Measurements from ENCODE around the gene MACO1. TPM values are rescaled to one million over a fixed set of nuclear protein-coding genes. Genes with fewer than 3 reads are reported as not detected.

MACO1 gene
- total and polyA plus RNA-seq, 4 donors = 7.9 to 20.7 (median 13.6) TPM

DNA sequence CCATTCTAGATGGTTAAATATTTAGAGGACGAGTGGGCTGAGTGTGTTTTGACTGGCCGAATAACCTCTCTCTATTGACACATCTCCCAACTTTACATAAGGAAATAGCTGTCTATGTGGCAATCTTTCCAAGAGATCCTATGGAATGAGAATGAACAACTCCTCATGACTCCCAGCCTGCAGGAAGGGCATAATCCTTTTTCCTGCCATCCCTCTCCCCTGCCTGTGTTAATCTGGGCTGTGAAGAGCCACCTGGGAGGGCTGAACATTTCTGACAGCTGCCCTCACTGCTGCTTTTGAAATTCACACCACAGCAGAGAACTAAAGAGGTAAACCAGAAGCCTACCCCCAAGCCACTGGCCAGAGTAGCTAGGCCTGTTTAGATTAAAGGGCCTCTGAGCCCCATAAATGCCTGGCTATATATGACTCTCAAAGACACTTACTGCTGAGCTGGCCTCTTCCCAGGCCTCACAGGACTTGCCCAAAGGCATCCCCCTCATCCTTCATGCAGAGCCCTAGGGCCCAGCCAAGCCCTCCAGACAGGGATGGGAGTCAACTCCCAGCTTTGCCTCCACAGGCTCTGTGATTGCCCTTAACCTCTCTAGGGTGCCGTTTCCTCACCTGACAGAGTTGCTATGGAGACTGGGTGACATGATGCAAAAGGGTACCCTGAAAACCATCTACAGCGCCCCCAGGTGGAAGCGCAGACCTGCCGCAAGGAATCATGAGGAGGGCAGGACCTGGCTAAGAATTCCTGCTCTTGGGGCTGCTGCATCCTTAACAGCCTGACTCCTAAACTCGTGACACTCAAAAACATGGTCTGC, 70.8 kb downstream of the MACO1 start:
- DNase-seq (peak in 2 of 3 donors; percentile 44 to 68), ATAC-seq (ENCODE audit: insufficient read depth, low FRiP score) (no peak)
- H3K4me3 ChIP-seq = no peak overlapping the region
- TF ChIP-seq, protein P1, sequence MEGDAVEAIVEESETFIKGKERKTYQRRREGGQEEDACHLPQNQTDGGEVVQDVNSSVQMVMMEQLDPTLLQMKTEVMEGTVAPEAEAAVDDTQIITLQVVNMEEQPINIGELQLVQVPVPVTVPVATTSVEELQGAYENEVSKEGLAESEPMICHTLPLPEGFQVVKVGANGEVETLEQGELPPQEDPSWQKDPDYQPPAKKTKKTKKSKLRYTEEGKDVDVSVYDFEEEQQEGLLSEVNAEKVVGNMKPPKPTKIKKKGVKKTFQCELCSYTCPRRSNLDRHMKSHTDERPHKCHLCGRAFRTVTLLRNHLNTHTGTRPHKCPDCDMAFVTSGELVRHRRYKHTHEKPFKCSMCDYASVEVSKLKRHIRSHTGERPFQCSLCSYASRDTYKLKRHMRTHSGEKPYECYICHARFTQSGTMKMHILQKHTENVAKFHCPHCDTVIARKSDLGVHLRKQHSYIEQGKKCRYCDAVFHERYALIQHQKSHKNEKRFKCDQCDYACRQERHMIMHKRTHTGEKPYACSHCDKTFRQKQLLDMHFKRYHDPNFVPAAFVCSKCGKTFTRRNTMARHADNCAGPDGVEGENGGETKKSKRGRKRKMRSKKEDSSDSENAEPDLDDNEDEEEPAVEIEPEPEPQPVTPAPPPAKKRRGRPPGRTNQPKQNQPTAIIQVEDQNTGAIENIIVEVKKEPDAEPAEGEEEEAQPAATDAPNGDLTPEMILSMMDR (IDR thresholded peaks at IDR 0.05; ENCODE audit: control extremely low read depth, extremely low read depth) = no peak
- H3K4me1 ChIP-seq (ENCODE audit: control insufficient read depth in 5 of 5, insufficient read depth in 5 of 5, low read length in 5 of 5) = peaks cover 1 to 21% (median 13%) of the 10 kb centered on the region in 5 donors
- no peak overlapping the region for H3K27ac ChIP-seq (ENCODE audit: low read depth in 1 of 2, low read length in 1 of 2)
- H3K9me3 ChIP-seq (ENCODE audit: control insufficient read depth in 4 of 4, insufficient read depth in 3 of 4, low read length in 3 of 4) = no peaks in the 10 kb centered on the region
- H3K27me3 ChIP-seq (ENCODE audit: control insufficient read depth in 3 of 3, insufficient read depth in 3 of 3, low read length in 2 of 3) = no peaks in the 10 kb centered on the region
- H3K9ac ChIP-seq (ENCODE audit: insufficient read depth in 1 of 2, low read length in 2 of 2) = no peak overlapping the region
- 76 to 80% methylated on average over 7 of the region's 7 CpGs for WGBS, 2 donors
- peaks cover 10 to 15% (median 13%) of the 10 kb centered on the region in 4 donors for H3K36me3 ChIP-seq (ENCODE audit: control insufficient read depth in 4 of 4, insufficient read depth in 4 of 4, low read length in 4 of 4)

DNA sequence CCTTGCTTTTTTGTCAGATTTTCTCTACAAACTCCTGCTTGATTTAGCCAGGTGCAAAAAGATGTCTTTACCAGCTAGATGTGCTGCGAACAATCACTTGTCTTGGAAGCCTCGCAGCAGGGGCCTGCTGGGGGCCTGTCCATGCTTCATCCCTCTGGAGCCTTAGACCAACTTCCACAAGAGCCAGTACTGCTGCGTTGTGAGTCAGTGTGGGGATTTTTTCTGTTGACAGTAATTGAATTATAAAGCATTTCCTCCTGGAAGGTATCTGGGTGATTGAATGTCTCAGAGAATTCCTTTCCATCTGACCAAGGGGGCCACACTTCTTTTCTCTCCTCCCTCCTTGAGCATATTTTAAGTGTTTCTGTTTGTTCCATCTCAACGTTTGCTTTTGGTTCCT, 72.3 kb downstream of the MACO1 start:
- WGBS, 2 donors = 66 to 76% methylated on average over 4 of the region's 4 CpGs
- no peaks in the 10 kb centered on the region for H3K9me3 ChIP-seq (ENCODE audit: control insufficient read depth in 4 of 4, insufficient read depth in 3 of 4, low read length in 3 of 4)
- no peak overlapping the region for H3K27ac ChIP-seq (ENCODE audit: low read depth in 1 of 2, low read length in 1 of 2)
- H3K36me3 ChIP-seq (ENCODE audit: control insufficient read depth in 4 of 4, insufficient read depth in 4 of 4, low read length in 4 of 4) = peaks cover 0 to 6% (median 5%) of the 10 kb centered on the region in 4 donors
- ATAC-seq (ENCODE audit: insufficient read depth, low FRiP score) = no peak
- TF ChIP-seq, protein P1 (IDR thresholded peaks at IDR 0.05; ENCODE audit: control extremely low read depth, extremely low read depth) = no peak
- H3K27me3 ChIP-seq (ENCODE audit: control insufficient read depth in 3 of 3, insufficient read depth in 3 of 3, low read length in 2 of 3) = no peaks in the 10 kb centered on the region
- no peak for DNase-seq
- H3K4me1 ChIP-seq (ENCODE audit: control insufficient read depth in 5 of 5, insufficient read depth in 5 of 5, low read length in 5 of 5) = peaks cover 1 to 21% (median 13%) of the 10 kb centered on the region in 5 donors
- H3K9ac ChIP-seq (ENCODE audit: insufficient read depth in 1 of 2, low read length in 2 of 2) = no peak overlapping the region
- H3K4me3 ChIP-seq = no peak overlapping the region

DNA sequence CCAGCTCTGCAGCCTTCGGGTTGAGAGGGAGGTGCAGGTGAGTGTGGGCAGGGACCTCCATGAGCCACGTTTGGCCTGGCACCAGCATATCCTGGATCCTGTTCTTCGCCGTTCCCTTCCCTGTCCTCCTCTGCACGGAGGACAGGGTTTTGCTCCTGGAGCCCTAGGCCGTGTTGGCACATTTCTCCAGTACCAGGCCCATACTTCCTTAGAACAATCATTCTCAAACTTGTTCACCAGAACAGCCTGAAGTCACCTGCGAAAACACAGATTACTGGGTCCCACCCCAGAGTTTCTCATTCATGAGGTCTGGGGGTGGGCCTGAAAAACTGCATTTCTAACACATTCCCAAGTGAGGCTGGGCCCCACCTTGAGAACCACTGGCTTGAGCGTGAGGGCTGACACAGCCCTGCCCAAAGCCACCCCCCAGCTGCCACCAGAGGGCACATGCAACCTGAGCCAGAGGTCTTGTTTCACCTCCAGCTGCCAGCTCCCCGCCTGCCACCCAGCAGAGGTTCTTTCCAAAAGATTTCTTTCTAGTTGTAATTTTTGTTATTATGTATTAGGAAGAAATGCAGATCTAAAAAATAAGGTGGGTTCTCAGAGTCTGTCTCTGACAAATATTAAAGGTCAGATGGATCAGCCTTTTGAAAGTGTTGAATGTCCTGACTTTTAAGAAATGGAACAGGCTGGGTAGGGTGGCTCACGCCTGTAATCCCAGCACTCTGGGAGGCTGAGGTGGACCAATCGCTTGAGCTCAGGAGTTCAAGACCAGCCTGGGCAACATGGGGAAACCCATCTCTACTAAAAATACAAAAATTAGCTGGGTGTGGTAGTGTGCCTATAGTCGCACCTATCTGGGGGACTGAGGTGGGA, 73.1 kb downstream of the MACO1 start:
- Histone ChIP-seq H3K27ac (ENCODE audit: low read depth in 1 of 2, low read length in 1 of 2) (no peak overlapping the region), H3K36me3 (ENCODE audit: control insufficient read depth in 4 of 4, insufficient read depth in 4 of 4, low read length in 4 of 4) (peaks cover 0 to 2% (median 0%) of the 10 kb centered on the region in 4 donors), H3K27me3 (ENCODE audit: control insufficient read depth in 3 of 3, insufficient read depth in 3 of 3, low read length in 2 of 3) (no peaks in the 10 kb centered on the region), H3K9me3 (ENCODE audit: control insufficient read depth in 4 of 4, insufficient read depth in 3 of 4, low read length in 3 of 4) (no peaks in the 10 kb centered on the region), H3K4me3 (no peak overlapping the region), H3K9ac (ENCODE audit: insufficient read depth in 1 of 2, low read length in 2 of 2) (no peak overlapping the region), H3K4me1 (ENCODE audit: control insufficient read depth in 5 of 5, insufficient read depth in 5 of 5, low read length in 5 of 5) (peaks cover 1 to 21% (median 13%) of the 10 kb centered on the region in 5 donors)
- DNase-seq (peak in 2 of 3 donors; percentile 37 to 44), ATAC-seq (ENCODE audit: insufficient read depth, low FRiP score) (no peak)
- TF ChIP-seq, protein P1 (IDR thresholded peaks at IDR 0.05; ENCODE audit: control extremely low read depth, extremely low read depth) = peak; percentile 14
- WGBS, 2 donors = 79 to 88% methylated on average over 12 of the region's 12 CpGs
